Bronchial epithelial cell (primary cell): Measurements from ENCODE around the gene SVIL. TPM values are rescaled to one million over a fixed set of nuclear protein-coding genes. Genes with fewer than 3 reads are reported as not detected.

ENCODE experiments used
- DNase-seq: peaks from one replicate; pipeline ENCODE4 v3.0.0-alpha.2; 2010; ENCODE audit warnings: low read depth
- FAIRE-seq: peaks from 2 replicates; lab custom pipeline; 2011; peaks lifted over from hg19 to GRCh38; lab: Jason Lieb, UNC
- H3K27me3 ChIP-seq: 2 replicates; pipeline ENCODE4 v1.5.1; 2011; ENCODE audit warnings: low read length; ENCODE audit not compliant: control insufficient read depth, insufficient read depth
- H3K36me3 ChIP-seq: 2 replicates; pipeline ENCODE4 v1.5.1; 2011; ENCODE audit warnings: low read length; ENCODE audit not compliant: control insufficient read depth, insufficient read depth
- H3K4me3 ChIP-seq: 2 replicates; pipeline ENCODE4 v1.5.1; 2011; ENCODE audit warnings: mild to moderate bottlenecking, low read depth, low read length, control low read depth
- total RNA-seq: library from RNA; depleted of rRNA; stranded (reverse); fragments of >200 nt; gene quantifications from 2 replicates; pipeline ENCODE4 v1.2.1, GENCODE V29; 2014
- TF ChIP-seq, protein P1 (sequence below): IDR thresholded peaks from 2 replicates; pipeline ENCODE4 v1.5.1; 2011; ENCODE audit warnings: mild to moderate bottlenecking, moderate library complexity, low read length, control low read depth, inconsistent platforms; ENCODE audit not compliant: insufficient read depth, severe bottlenecking

SVIL gene, protein sequence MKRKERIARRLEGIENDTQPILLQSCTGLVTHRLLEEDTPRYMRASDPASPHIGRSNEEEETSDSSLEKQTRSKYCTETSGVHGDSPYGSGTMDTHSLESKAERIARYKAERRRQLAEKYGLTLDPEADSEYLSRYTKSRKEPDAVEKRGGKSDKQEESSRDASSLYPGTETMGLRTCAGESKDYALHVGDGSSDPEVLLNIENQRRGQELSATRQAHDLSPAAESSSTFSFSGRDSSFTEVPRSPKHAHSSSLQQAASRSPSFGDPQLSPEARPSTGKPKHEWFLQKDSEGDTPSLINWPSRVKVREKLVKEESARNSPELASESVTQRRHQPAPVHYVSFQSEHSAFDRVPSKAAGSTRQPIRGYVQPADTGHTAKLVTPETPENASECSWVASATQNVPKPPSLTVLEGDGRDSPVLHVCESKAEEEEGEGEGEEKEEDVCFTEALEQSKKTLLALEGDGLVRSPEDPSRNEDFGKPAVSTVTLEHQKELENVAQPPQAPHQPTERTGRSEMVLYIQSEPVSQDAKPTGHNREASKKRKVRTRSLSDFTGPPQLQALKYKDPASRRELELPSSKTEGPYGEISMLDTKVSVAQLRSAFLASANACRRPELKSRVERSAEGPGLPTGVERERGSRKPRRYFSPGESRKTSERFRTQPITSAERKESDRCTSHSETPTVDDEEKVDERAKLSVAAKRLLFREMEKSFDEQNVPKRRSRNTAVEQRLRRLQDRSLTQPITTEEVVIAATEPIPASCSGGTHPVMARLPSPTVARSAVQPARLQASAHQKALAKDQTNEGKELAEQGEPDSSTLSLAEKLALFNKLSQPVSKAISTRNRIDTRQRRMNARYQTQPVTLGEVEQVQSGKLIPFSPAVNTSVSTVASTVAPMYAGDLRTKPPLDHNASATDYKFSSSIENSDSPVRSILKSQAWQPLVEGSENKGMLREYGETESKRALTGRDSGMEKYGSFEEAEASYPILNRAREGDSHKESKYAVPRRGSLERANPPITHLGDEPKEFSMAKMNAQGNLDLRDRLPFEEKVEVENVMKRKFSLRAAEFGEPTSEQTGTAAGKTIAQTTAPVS (N-terminal part only)
- 12.6 and 22.5 TPM in 2 replicates for total RNA-seq

DNA sequence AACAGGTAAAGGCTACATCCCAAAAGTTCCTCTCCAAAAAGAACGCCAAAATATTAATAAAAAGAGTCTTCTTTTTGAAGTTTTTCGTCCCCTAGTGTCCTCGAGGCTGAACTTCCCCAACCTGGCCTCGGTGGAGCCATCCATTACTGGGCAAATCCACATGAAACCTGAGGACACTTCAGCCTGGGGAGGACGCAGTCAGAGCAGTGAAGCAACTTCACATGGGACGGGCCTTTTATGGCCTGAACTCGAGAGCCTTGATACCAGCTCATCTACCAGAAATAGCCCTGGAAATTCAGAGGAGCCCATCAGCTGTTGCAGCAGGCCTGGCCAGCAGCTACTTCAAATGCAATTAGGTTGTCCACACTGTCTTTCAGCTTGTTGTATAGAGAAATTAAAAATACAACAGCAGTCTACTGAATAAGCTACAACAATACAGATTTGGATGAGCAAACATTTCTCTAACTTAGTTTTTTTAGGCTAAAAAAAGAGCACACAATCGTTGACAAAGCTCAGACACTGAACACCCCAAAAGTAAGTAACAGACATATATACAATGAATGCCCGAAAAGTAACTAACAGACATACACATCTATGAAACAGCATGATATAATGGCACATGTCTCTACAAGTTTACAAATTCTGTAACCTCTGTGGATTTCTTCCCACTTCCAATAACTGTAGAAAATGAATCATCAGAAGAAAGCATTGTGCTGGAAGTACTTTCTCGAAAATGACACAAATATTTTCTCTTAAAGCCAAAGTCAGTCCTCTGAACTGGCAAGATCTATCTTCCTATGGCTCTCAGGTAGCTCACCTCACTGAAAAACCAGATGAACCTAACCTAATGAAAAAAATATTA is at the start of gene SVIL:
Gene SVIL (minus strand): TSS at position 208 of the 862 bp plus-strand sequence. CDS start 79,913 bp downstream, outside the sequence.
- no peak within 1 kb of the TSS for H3K4me3 ChIP-seq
- FAIRE-seq: no peak

DNA sequence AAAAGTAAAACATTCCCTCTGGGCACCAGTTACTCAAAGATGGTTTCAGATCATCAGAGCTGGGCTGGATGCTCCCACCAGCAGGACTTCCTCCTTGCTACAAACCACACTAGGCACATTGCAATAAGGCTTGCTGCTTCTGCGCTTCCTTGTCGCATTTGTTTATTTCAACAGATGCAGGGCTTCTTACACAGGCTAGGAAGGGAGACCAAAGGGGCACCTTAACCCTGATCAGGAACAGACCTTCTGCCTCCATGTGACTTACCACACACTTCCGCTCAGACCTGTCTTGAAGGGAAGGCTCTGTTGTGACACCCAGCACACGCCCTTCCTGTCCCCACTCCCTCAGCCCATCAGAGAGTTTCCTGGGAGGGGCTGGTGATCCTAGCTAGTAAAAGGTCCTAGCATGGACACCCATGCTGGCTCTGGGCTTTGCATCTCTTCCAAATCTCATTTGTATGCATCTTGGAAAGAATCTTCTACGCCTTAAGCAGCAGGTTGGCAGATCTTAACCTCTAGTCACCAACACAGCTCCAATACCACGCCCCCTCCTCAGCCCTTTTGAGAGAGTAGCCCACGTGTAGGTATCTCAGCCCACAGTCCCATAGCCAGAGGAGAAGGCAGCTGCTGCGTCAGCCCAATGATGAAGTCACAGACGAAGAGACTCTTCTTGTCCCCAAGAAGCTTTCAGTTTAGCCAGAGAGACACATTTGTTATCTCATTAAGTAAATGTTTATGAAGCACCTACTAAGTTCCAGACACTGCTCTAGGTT is 47.1 kb upstream of the SVIL start:
- H3K36me3 ChIP-seq: peaks cover 2% of the 10 kb centered on the region
- no peak overlapping the region for H3K4me3 ChIP-seq
- no peak for FAIRE-seq
- TF ChIP-seq, protein P1, sequence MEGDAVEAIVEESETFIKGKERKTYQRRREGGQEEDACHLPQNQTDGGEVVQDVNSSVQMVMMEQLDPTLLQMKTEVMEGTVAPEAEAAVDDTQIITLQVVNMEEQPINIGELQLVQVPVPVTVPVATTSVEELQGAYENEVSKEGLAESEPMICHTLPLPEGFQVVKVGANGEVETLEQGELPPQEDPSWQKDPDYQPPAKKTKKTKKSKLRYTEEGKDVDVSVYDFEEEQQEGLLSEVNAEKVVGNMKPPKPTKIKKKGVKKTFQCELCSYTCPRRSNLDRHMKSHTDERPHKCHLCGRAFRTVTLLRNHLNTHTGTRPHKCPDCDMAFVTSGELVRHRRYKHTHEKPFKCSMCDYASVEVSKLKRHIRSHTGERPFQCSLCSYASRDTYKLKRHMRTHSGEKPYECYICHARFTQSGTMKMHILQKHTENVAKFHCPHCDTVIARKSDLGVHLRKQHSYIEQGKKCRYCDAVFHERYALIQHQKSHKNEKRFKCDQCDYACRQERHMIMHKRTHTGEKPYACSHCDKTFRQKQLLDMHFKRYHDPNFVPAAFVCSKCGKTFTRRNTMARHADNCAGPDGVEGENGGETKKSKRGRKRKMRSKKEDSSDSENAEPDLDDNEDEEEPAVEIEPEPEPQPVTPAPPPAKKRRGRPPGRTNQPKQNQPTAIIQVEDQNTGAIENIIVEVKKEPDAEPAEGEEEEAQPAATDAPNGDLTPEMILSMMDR: no peak
- DNase-seq: peak; percentile 18
- H3K27me3 ChIP-seq: no peaks in the 10 kb centered on the region

More for the DNA sequence above, at the start of gene SVIL:
- no peaks in the 10 kb centered on the region for H3K36me3 ChIP-seq
- DNase-seq: peak; percentile 97
- TF ChIP-seq, protein P1: no peak
- H3K27me3 ChIP-seq: no peaks in the 10 kb centered on the region

DNA sequence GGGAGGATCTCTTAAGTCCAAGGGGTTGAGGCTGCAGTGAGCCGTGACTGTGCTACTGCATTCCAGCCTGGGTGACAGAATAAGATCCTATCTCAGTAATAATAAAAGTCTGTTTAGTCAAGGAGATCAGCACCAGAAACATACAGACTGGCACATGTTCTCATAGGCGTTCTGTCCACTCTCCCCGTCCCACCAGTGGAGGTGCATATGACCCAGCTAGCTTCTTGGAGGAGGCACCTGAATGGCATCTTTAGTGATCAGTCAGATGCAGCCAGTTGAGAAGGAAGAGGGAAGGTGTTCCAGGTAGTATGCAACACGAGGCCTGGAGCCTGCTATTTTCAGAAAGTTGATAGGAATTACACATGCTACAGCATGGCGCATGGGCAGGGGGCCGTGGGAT is 45.3 kb upstream of the SVIL start:
- no peak for FAIRE-seq
- Histone ChIP-seq H3K4me3 (no peak overlapping the region), H3K36me3 (peaks cover 2% of the 10 kb centered on the region), H3K27me3 (no peaks in the 10 kb centered on the region)
- DNase-seq: no peak
- TF ChIP-seq, protein P1: no peak

DNA sequence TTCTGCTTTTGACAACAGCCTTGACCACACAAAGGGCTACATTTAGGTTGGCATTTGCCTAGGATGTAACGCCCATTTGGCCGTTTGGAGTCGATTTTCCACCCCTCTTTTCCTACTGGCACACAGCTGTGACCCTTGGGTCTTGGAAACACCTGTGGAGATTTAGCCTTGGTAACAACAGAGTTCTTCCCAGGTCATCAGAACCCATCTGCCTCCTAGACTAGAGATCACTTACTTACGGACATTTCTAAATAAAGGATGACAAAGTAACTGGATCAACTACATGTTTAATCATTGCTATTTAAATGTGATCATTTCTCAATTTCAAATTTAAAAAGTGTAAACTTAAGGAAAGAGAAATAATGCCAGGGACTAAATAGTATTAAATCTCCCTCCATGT is 42.0 kb upstream of the SVIL start:
- H3K36me3 ChIP-seq: peaks cover 2% of the 10 kb centered on the region
- H3K27me3 ChIP-seq: no peaks in the 10 kb centered on the region
- H3K4me3 ChIP-seq: no peak overlapping the region
- FAIRE-seq: no peak
- TF ChIP-seq, protein P1: no peak
- DNase-seq: no peak
